Adipose tissue (tissue), 3 donors: ENCODE results near the gene ARID3C. TPM values are rescaled to one million over a fixed set of nuclear protein-coding genes. Genes with fewer than 3 reads are reported as not detected.
"Not testable (repeated sequence)": the region's sequence is repeated elsewhere in the genome, so short reads cannot be mapped to it uniquely, and the experiment has no call there.

ENCODE experiments used
- H3K27ac ChIP-seq: one replicate; pipeline ENCODE4 v1.5.1; 2013; ENCODE audit warnings: low read depth, low read length
- WGBS, 3 donors: extraction: QIAGEN DNeasy Blood & Tissue Kit; methylation state at CpG; one replicate each; pipeline ENCODE4 v1.1.7; 2013; 5-methylcytosine and 5-hydroxymethylcytosine counted together
- polyA plus RNA-seq, 3 donors: library from polyadenylated mRNA; stranded (reverse); fragments of 200-250 nt; gene quantifications; one replicate each; pipeline ENCODE4 v1.2.3, GENCODE V29; 2013
- donor health status: healthy with polysubstance abuse.
- donor health status: Bipolar disorder and iron deficiency.
- donor health status: healthy.

ARID3C gene
- polyA plus RNA-seq, 3 donors: not detected

GRCh38 chr9:34653151-34654072 is 24.5 kb upstream of the ARID3C start:
- WGBS, 3 donors: 37 to 65% (median 48%) methylated on average over 11 of the region's 11 CpGs
- no peak overlapping the region for H3K27ac ChIP-seq

- no peak overlapping the region for H3K27ac ChIP-seq
- WGBS, 3 donors: 29 to 53% (median 34%) methylated on average over 5 of the region's 5 CpGs
Observed at GRCh38 chr9:34652602-34653000, 23.7 kb upstream of the ARID3C start.

- no peak within 1 kb of the TSS for H3K27ac ChIP-seq
- WGBS, 3 donors: 9 to 19% (median 14%) methylated on average over 24 of the region's 24 CpGs
Observed at GRCh38 chr9:34651876-34652601, 23.2 kb upstream of the ARID3C start, which contains the start of gene IL11RA. Gene IL11RA, plus strand, starts transcription at chr9:34652185. Its CDS starts 3,033 bp downstream, at chr9:34655218.

GRCh38 chr9:34651321-34651720 is 22.5 kb upstream of the ARID3C start:
- 34 to 49% (median 35%) methylated on average over 4 of the region's 4 CpGs for WGBS, 3 donors
- H3K27ac ChIP-seq: no peak overlapping the region

GRCh38 chr9:34650816-34651215 is 21.9 kb upstream of the ARID3C start:
- no peak overlapping the region for H3K27ac ChIP-seq
- WGBS, 3 donors: 54 to 69% (median 59%) methylated on average over 5 of the region's 5 CpGs

- 95 to 97% (median 95%) methylated on average over 8 of the region's 8 CpGs for WGBS, 3 donors
- H3K27ac ChIP-seq: no peak overlapping the region
Observed at GRCh38 chr9:34648673-34649072, 19.8 kb upstream of the ARID3C start.

- WGBS, 3 donors: 33 to 72% (median 50%) methylated on average over 10 of the region's 10 CpGs
- no peak overlapping the region for H3K27ac ChIP-seq
Observed at GRCh38 chr9:34647651-34648050, 18.8 kb upstream of the ARID3C start.

- 3 to 6% (median 4%) methylated on average over 8 of the region's 8 CpGs for WGBS, 3 donors
Observed at GRCh38 chr9:34647084-34647403, 18.2 kb upstream of the ARID3C start.

GRCh38 chr9:34646211-34647083 is 17.6 kb upstream of the ARID3C start, which contains the start of gene GALT:
Gene GALT, plus strand, starts transcription at chr9:34646675. Its CDS starts 30 bp downstream, at chr9:34646705.
- no peak within 1 kb of the TSS for H3K27ac ChIP-seq
- 4 to 6% (median 5%) methylated on average over 43 of the region's 43 CpGs for WGBS, 3 donors

More at GRCh38 chr9:34647084-34647403, 18.2 kb upstream of the ARID3C start:
- H3K27ac ChIP-seq: no peak overlapping the region

- H3K27ac ChIP-seq: no peak overlapping the region
Observed at GRCh38 chr9:34644766-34645314, 16.0 kb upstream of the ARID3C start.

GRCh38 chr9:34642679-34643078 is 13.8 kb upstream of the ARID3C start:
- 96 to 100% (median 97%) methylated on average over 1 of the region's 1 CpG for WGBS, 3 donors
- H3K27ac ChIP-seq: no peak overlapping the region

- 84 to 92% (median 91%) methylated on average over 8 of the region's 8 CpGs for WGBS, 3 donors
- not testable (repeated sequence) for H3K27ac ChIP-seq
Observed at GRCh38 chr9:34639322-34639721, 10.5 kb upstream of the ARID3C start.

GRCh38 chr9:34638138-34638445 is 9.2 kb upstream of the ARID3C start:
- no peak overlapping the region for H3K27ac ChIP-seq
- WGBS, 3 donors: 17 to 31% (median 30%) methylated on average over 7 of the region's 7 CpGs

- H3K27ac ChIP-seq: no peak within 1 kb of the TSS
- WGBS, 3 donors: 0 to 1% (median 0%) methylated on average over 61 to 74 of the region's 74 CpGs
Observed at GRCh38 chr9:34637356-34638137, 8.7 kb upstream of the ARID3C start, which contains the start of gene SIGMAR1. Gene SIGMAR1, minus strand, starts transcription at chr9:34637787. Its CDS starts 90 bp downstream, at chr9:34637697.

GRCh38 chr9:34636791-34637355 is 8.0 kb upstream of the ARID3C start:
- H3K27ac ChIP-seq: no peak overlapping the region
- WGBS, 3 donors: 9 to 10% (median 9%) methylated on average over 23 of the region's 23 CpGs

GRCh38 chr9:34635556-34635955 is 6.7 kb upstream of the ARID3C start:
- no peak overlapping the region for H3K27ac ChIP-seq
- WGBS, 3 donors: 87 to 94% (median 93%) methylated on average over 14 of the region's 14 CpGs

- H3K27ac ChIP-seq: no peak overlapping the region
- 68 to 85% (median 71%) methylated on average over 3 of the region's 3 CpGs for WGBS, 3 donors
Observed at GRCh38 chr9:34634551-34635248, 5.8 kb upstream of the ARID3C start.
